PFSK-1 (cell line): ENCODE measurements around the gene ASPA.

Experiments used
- FOXP2 ChIP-seq: optimal IDR thresholded peaks from 2 replicates; pipeline ENCODE3; 2011; ENCODE audit warnings: borderline replicate concordance, control low read depth, inconsistent platforms; ENCODE audit not compliant: insufficient read depth; ENCODE audit errors: extremely low read length, extremely low read depth
- POLR2AphosphoS5 ChIP-seq: IDR thresholded peaks from 2 replicates; pipeline ENCODE4 v1.6.1; 2012; ENCODE audit warnings: low read depth, mild to moderate bottlenecking, control low read depth, low read length, moderate library complexity
- TAF1 ChIP-seq: IDR thresholded peaks from 2 replicates; pipeline ENCODE4 v1.6.1; 2012; ENCODE audit warnings: low read length, control low read depth, borderline replicate concordance; ENCODE audit not compliant: insufficient read depth
- TF ChIP-seq, protein P1 (sequence below), 2 experiments: IDR thresholded peaks; 2 replicates each; pipeline versions ENCODE4 v1.6.1 to v1.8.0; 2011 to 2012; ENCODE audit warnings: low read depth in 2 of 2, low read length in 2 of 2, control low read depth in 1 of 2, inconsistent platforms in 1 of 2, mild to moderate bottlenecking in 1 of 2, moderate library complexity in 1 of 2; ENCODE audit not compliant: insufficient read depth in 1 of 2

DNA sequence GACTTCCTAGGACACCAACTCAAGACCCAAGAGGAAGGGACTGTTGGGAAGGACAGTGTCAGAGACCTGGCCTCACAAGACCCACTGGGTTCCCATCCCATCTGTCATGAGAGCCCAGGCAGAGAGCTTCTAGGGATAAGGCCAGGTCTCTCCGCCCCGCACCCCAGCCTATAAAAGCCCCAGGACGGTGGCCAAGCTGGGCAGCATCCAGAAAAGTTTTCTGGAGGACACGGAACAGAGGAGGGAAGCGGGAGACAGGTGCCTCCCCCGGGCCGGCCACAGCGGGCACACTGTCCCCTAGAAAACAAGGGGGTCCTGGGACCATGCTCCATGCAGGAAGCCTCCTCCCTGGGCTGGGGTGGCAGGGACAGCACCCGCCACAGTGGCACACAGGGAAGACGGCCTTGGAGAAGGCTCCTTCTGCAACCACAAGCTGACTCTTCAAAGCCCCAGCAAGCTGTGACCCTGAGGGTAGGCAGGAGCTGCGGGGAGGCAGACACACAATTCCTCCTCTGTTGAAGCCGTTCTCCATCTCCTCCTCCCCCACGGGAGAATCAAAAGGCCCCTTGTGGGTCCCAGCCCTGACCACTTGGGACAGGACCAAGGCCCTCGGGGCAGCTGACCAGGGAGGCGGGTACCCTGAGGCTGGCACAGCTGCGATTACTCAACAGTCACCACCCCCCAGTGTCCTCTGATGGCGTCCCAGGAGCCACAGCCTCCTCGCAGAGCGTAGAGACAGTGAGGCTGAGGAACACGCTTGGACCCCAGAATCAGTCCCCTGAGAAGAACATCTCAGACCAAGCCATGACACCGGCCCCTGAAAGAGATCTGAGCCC lies 55.7 kb downstream of the ASPA start:
- TF ChIP-seq FOXP2 (no peak), POLR2AphosphoS5 (no peak), TAF1 (no peak)
- TF ChIP-seq, protein P1, sequence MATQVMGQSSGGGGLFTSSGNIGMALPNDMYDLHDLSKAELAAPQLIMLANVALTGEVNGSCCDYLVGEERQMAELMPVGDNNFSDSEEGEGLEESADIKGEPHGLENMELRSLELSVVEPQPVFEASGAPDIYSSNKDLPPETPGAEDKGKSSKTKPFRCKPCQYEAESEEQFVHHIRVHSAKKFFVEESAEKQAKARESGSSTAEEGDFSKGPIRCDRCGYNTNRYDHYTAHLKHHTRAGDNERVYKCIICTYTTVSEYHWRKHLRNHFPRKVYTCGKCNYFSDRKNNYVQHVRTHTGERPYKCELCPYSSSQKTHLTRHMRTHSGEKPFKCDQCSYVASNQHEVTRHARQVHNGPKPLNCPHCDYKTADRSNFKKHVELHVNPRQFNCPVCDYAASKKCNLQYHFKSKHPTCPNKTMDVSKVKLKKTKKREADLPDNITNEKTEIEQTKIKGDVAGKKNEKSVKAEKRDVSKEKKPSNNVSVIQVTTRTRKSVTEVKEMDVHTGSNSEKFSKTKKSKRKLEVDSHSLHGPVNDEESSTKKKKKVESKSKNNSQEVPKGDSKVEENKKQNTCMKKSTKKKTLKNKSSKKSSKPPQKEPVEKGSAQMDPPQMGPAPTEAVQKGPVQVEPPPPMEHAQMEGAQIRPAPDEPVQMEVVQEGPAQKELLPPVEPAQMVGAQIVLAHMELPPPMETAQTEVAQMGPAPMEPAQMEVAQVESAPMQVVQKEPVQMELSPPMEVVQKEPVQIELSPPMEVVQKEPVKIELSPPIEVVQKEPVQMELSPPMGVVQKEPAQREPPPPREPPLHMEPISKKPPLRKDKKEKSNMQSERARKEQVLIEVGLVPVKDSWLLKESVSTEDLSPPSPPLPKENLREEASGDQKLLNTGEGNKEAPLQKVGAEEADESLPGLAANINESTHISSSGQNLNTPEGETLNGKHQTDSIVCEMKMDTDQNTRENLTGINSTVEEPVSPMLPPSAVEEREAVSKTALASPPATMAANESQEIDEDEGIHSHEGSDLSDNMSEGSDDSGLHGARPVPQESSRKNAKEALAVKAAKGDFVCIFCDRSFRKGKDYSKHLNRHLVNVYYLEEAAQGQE (IDR thresholded peaks at IDR 0.05; ENCODE audit: insufficient read depth in 1 of 2, low read depth in 2 of 2, low read length in 2 of 2): no peak
